GM23338 (cell line): ENCODE data around the gene EDA. TPM values are rescaled to one million over a fixed set of nuclear protein-coding genes. Genes with fewer than 3 reads are reported as not detected.

ENCODE experiments used
- ATAC-seq: fragments of 200-7000 bp; cut with Tn5 transposase; 3 replicates; pipeline ENCODE4 v1.9.1; 2020
- DNase-seq: peaks from one replicate; pipeline ENCODE4 v3.0.0-alpha.2; 2015; ENCODE audit warnings: low spot score
- H2AFZ ChIP-seq: fragments of 200-600 bp; sonication (generic); 2 replicates; pipeline ENCODE4 v1.8.0; 2016; ENCODE audit warnings: antibody characterized with exemption, mild to moderate bottlenecking, moderate library complexity
- H3F3A ChIP-seq: fragments of 200-600 bp; sonication (generic); replicated peaks from 2 replicates; pipeline ENCODE4 v1.8.0; 2017; ENCODE audit warnings: antibody characterized with exemption, mixed run types, low read depth
- H3K27ac ChIP-seq: fragments of 200-600 bp; sonication (generic); 2 replicates; pipeline ENCODE4 v1.6.1; 2016; ENCODE audit warnings: low read depth
- H3K27me3 ChIP-seq: fragments of 200-600 bp; sonication (generic); 2 replicates; pipeline ENCODE4 v1.8.0; 2016; ENCODE audit warnings: mild to moderate bottlenecking, mixed run types, moderate library complexity; ENCODE audit not compliant: insufficient read depth
- H3K36me3 ChIP-seq: fragments of 200-600 bp; sonication (generic); 2 replicates; pipeline ENCODE4 v1.8.0; 2016; ENCODE audit warnings: mild to moderate bottlenecking; ENCODE audit not compliant: insufficient read depth
- H3K4me1 ChIP-seq: fragments of 200-600 bp; sonication (generic); 2 replicates; pipeline ENCODE4 v1.8.0; 2016; ENCODE audit warnings: mild to moderate bottlenecking, moderate library complexity; ENCODE audit not compliant: insufficient read depth
- H3K4me2 ChIP-seq: fragments of 200-600 bp; sonication (generic); 2 replicates; pipeline ENCODE4 v1.7.1; 2017; ENCODE audit warnings: mixed run types
- H3K4me3 ChIP-seq: fragments of 200-600 bp; sonication (generic); 2 replicates; pipeline ENCODE4 v1.6.1; 2016; ENCODE audit warnings: mixed run types
- H3K79me2 ChIP-seq: fragments of 200-600 bp; sonication (generic); replicated peaks from 2 replicates; pipeline ENCODE4 v1.8.0; 2017; ENCODE audit warnings: mild to moderate bottlenecking; ENCODE audit not compliant: insufficient read depth
- H3K9me2 ChIP-seq: fragments of 200-600 bp; sonication (generic); 2 replicates; pipeline ENCODE4 v1.8.0; 2017; ENCODE audit not compliant: insufficient read depth
- H4K20me1 ChIP-seq: fragments of 200-600 bp; sonication (generic); replicated peaks from 2 replicates; pipeline ENCODE4 v1.8.0; 2017; ENCODE audit warnings: mild to moderate bottlenecking; ENCODE audit not compliant: insufficient read depth
- H3K27ac Mint-ChIP-seq: 2 replicates; pipeline ENCODE4 v1.8.0; 2020; ENCODE audit warnings: inconsistent platforms, mild to moderate bottlenecking, moderate library complexity, mixed read lengths
- H3K27me3 Mint-ChIP-seq: 3 replicates; pipeline ENCODE4 v1.8.0; 2022; ENCODE audit warnings: low read depth, mild to moderate bottlenecking, moderate library complexity, mixed read lengths, inconsistent platforms; ENCODE audit not compliant: insufficient read depth, poor library complexity
- H3K36me3 Mint-ChIP-seq: 3 replicates; pipeline ENCODE4 v1.8.0; 2021; ENCODE audit warnings: low read depth, mild to moderate bottlenecking, inconsistent platforms, moderate library complexity, mixed read lengths
- H3K4me1 Mint-ChIP-seq: 3 replicates; pipeline ENCODE4 v1.8.0; 2020; ENCODE audit warnings: mild to moderate bottlenecking, inconsistent platforms, mixed read lengths
- H3K4me3 Mint-ChIP-seq: 3 replicates; pipeline ENCODE4 v1.8.0; 2021; ENCODE audit warnings: moderate library complexity, mild to moderate bottlenecking, inconsistent platforms, mixed read lengths
- H3K9me3 Mint-ChIP-seq: 3 replicates; pipeline ENCODE4 v1.8.0; 2020; ENCODE audit warnings: moderate library complexity, mild to moderate bottlenecking, inconsistent platforms, mixed read lengths
- CREB1 ChIP-seq: fragments of 250-450 bp; sonication (Bioruptor Pico); IDR thresholded peaks from 2 replicates; pipeline ENCODE4 v1.5.0; 2020; ENCODE audit warnings: low read depth, mild to moderate bottlenecking, moderate library complexity
- ETS1 ChIP-seq: IDR thresholded peaks from 2 replicates; pipeline ENCODE4 v1.6.1; 2016; ENCODE audit warnings: antibody characterized with exemption
- EZH2 ChIP-seq: fragments of 200-600 bp; sonication (generic); IDR thresholded peaks from one replicate; pipeline ENCODE4 v1.8.0; 2017; ENCODE audit warnings: antibody characterized with exemption, mild to moderate bottlenecking, low read depth; ENCODE audit not compliant: unreplicated experiment
- EZH2phosphoT487 ChIP-seq: fragments of 200-600 bp; sonication (generic); IDR thresholded peaks from one replicate; pipeline ENCODE4 v1.8.1; 2018; ENCODE audit warnings: antibody characterized with exemption; ENCODE audit not compliant: unreplicated experiment
- JUNB ChIP-seq: IDR thresholded peaks from one replicate; pipeline ENCODE4 v1.6.1; 2016; ENCODE audit warnings: antibody characterized with exemption; ENCODE audit not compliant: unreplicated experiment
- NANOG ChIP-seq: IDR thresholded peaks from 2 replicates; pipeline ENCODE4 v1.6.1; 2016; ENCODE audit warnings: antibody characterized with exemption, borderline replicate concordance
- POLR2AphosphoS5 ChIP-seq: IDR thresholded peaks from 2 replicates; pipeline ENCODE4 v1.6.1; 2016; ENCODE audit warnings: antibody characterized with exemption, low read depth
- REST ChIP-seq: IDR thresholded peaks from one replicate; pipeline ENCODE4 v1.6.1; 2018; ENCODE audit warnings: antibody characterized with exemption; ENCODE audit not compliant: unreplicated experiment
- STAT1 ChIP-seq: IDR thresholded peaks from one replicate; pipeline ENCODE4 v1.6.1; 2016; ENCODE audit warnings: antibody characterized with exemption; ENCODE audit not compliant: unreplicated experiment
- ZNF114 ChIP-seq: fragments of 250-450 bp; sonication (Bioruptor Pico); IDR thresholded peaks from 2 replicates; pipeline ENCODE4 v1.5.0; 2020; ENCODE audit warnings: mild to moderate bottlenecking, moderate library complexity
- ZNF331 ChIP-seq: fragments of 250-450 bp; sonication (Bioruptor Pico); IDR thresholded peaks from 2 replicates; pipeline ENCODE4 v1.5.0; 2020; ENCODE audit warnings: low read depth, mild to moderate bottlenecking, moderate library complexity
- polyA plus RNA-seq: library from polyadenylated mRNA; unstranded; fragments of >200 nt; fragmentation: Nextera tagmentation; extraction: Ambion mirVana; gene quantifications from 2 replicates; pipeline ENCODE4 v1.2.1, GENCODE V29; 2016
- total RNA-seq: library from RNA; depleted of rRNA; stranded (reverse); fragments of >200 nt; shearing (Covaris generic); gene quantifications from 2 replicates; pipeline ENCODE4 v1.2.3, GENCODE V29; 2014
- TF ChIP-seq, protein P1 (sequence below), 2 experiments: fragments of 200-600 bp in 1 of 2; sonication (generic) in 1 of 2; conservative IDR thresholded peaks; 2 replicates each; pipeline versions ENCODE4 v1.5.1 to v1.6.1; 2016 to 2017; ENCODE audit warnings: antibody characterized with exemption in 2 of 2, low read depth in 2 of 2, mild to moderate bottlenecking in 2 of 2, moderate library complexity in 1 of 2

Gene EDA
- total and polyA plus RNA-seq, 2 experiments from 2014 or later = 6.6 to 19.6 TPM

DNA sequence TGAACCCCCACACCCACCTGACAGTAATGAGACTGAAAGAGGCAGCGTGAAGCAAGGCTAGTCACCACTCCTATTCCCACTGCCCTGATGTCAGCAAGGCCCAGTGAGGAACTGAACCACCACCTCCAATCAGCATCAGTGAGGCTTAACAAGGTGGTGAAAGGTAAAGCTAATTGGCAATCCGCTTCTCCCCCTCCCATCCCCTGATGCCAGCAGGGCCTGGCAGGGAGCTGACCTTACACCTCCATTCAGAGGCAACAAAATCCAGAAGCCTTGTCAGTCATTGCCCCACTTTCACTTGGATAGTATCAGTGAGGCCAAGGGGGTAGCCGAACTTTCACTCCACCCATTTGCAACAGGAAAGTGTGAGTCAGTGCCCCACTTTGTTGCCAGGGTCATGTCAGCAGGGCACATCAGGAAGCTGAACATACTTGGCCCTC is 373.1 kb downstream of the EDA start:
- no peaks in the 10 kb centered on the region; the same call in 2 of the 3 replicates for H3K9me3 Mint-ChIP-seq
- no peak for ATAC-seq

DNA sequence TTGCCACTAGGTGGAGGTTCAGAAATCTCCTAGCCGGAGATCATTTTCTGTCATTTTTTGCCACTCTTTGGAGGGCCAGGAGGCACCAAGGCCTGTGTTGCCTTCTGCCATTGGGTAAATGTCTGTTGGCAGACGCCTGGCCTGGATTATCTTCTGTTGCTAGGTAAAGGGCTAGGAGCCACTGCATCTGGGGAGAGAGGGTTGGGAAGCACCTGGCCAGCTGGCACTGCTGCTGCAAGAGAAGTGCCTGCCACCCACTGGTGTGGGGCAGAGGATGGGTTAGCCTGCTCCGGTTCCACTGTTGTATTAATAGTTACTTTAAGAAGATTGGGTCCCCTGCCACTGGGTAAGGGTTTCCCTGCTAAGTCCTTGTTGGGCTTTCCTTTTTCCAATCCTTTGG is 375.8 kb downstream of the EDA start:
- Mint-ChIP-seq H3K27ac (no peak overlapping the region), H3K4me1 (no peaks in the 10 kb centered on the region; the same call in 1 of the 3 replicates), H3K4me3 (no peak overlapping the region), H3K36me3 (peaks cover 3% of the 10 kb centered on the region; the same call in 1 of the 3 replicates), H3K27me3 (no peaks in the 10 kb centered on the region), H3K9me3 (no peaks in the 10 kb centered on the region; the same call in 1 of the 3 replicates)
- ATAC-seq (no peak), DNase-seq (no peak)
- Histone ChIP-seq H4K20me1 (no peaks in the 10 kb centered on the region), H3K9me2 (no peaks in the 10 kb centered on the region), H2AFZ (no peak overlapping the region), H3K27ac (no peak overlapping the region), H3K4me2 (no peak overlapping the region), H3K79me2 (no peaks in the 10 kb centered on the region), H3K4me3 (no peak overlapping the region), H3K36me3 (no peaks in the 10 kb centered on the region), H3K4me1 (no peaks in the 10 kb centered on the region), H3K27me3 (no peaks in the 10 kb centered on the region), H3F3A (no peaks in the 10 kb centered on the region)
- no peak for TF ChIP-seq NANOG
- no peak for TF ChIP-seq REST
- TF ChIP-seq EZH2 = no peak
- no peak for TF ChIP-seq POLR2AphosphoS5
- no peak for TF ChIP-seq EZH2phosphoT487
- TF ChIP-seq, protein P1, sequence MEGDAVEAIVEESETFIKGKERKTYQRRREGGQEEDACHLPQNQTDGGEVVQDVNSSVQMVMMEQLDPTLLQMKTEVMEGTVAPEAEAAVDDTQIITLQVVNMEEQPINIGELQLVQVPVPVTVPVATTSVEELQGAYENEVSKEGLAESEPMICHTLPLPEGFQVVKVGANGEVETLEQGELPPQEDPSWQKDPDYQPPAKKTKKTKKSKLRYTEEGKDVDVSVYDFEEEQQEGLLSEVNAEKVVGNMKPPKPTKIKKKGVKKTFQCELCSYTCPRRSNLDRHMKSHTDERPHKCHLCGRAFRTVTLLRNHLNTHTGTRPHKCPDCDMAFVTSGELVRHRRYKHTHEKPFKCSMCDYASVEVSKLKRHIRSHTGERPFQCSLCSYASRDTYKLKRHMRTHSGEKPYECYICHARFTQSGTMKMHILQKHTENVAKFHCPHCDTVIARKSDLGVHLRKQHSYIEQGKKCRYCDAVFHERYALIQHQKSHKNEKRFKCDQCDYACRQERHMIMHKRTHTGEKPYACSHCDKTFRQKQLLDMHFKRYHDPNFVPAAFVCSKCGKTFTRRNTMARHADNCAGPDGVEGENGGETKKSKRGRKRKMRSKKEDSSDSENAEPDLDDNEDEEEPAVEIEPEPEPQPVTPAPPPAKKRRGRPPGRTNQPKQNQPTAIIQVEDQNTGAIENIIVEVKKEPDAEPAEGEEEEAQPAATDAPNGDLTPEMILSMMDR (conservative IDR thresholded peaks at IDR 0.05; ENCODE audit: low read depth in 2 of 2) = no peak
- no peak for TF ChIP-seq ZNF114 (CRISPR knock-in tag)
- TF ChIP-seq STAT1 = no peak
- TF ChIP-seq CREB1 (CRISPR knock-in tag) = no peak
- TF ChIP-seq JUNB = no peak
- no peak for TF ChIP-seq ZNF331 (CRISPR knock-in tag)
- no peak for TF ChIP-seq ETS1

More for the DNA sequence above, 373.1 kb downstream of the EDA start:
- H3K4me3 ChIP-seq = no peak overlapping the region
- TF ChIP-seq JUNB (no peak), STAT1 (no peak), EZH2phosphoT487 (no peak), ZNF114 (CRISPR knock-in tag) (no peak)
- TF ChIP-seq, protein P1 (conservative IDR thresholded peaks at IDR 0.05; ENCODE audit: low read depth in 2 of 2) = no peak
- no peak overlapping the region for H2AFZ ChIP-seq
- Mint-ChIP-seq H3K4me3 (no peak overlapping the region), H3K36me3 (no peaks in the 10 kb centered on the region), H3K27me3 (no peaks in the 10 kb centered on the region), H3K4me1 (no peaks in the 10 kb centered on the region; the same call in 2 of the 3 replicates), H3K27ac (no peak overlapping the region)
- H4K20me1 ChIP-seq = no peaks in the 10 kb centered on the region
- H3K36me3 ChIP-seq = no peaks in the 10 kb centered on the region
- no peaks in the 10 kb centered on the region for H3K79me2 ChIP-seq
- no peak for DNase-seq
- no peak overlapping the region for H3K27ac ChIP-seq
- no peaks in the 10 kb centered on the region for H3K4me1 ChIP-seq
- no peaks in the 10 kb centered on the region for H3K9me2 ChIP-seq
- no peak overlapping the region for H3K4me2 ChIP-seq
- H3F3A ChIP-seq = no peaks in the 10 kb centered on the region
- no peaks in the 10 kb centered on the region for H3K27me3 ChIP-seq
